Measurements from ENCODE around the gene CMIP. TPM values are rescaled to one million over a fixed set of nuclear protein-coding genes. Genes with fewer than 3 reads are reported as not detected.

The CMIP gene
- polyA plus RNA-seq, 1 experiment: 4.9 TPM

DNA sequence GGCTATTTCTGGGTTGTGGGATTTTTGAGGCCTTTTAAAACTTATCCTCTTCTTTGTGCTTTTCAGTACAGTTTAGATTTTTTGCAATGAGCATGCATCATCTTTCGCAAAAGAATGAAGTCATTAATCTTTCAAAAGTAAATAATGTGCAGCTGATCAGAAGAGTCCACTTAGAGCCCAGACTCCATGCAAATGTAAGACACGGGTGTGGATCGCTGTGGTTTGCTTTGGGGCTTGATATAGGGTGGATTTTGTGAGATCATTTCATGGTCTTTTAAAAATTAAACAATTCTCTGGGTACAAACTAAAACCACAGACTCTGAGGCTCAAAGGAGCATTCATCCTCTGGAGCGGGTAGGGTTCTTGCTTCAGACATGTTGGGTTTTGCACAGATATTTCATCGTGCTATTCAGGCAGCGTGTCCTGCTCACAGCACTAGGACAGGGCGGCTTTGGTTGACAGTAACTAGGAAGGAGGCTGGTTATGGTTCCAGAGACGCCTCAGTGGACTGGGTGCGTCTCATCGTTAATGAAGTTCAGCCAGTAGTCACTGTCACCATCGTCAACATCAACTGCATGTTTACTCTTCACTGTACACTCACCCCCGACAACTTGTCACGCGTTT lies 205.1 kb downstream of the CMIP start:
- CTCF ChIA-PET: interaction anchor here (1.5 kb wide), 1 partner anchor 47 kb away, joined by 4 read pairs; no protein-coding TSS in a partner anchor
- peaks cover 7% of the 10 kb centered on the region for H3K36me3 ChIP-seq (ENCODE audit: control insufficient read depth, insufficient read depth, low read length)
- DNase-seq (ENCODE audit: low read depth): no peak
- POLR2A ChIA-PET: no interaction called here
- no peak overlapping the region for H3K4me3 ChIP-seq (ENCODE audit: low read depth, low read length)
- TF ChIP-seq CTCF (IDR thresholded peaks at IDR 0.05; ENCODE audit: insufficient read depth, low read depth, low read length): no peak
- H3K27me3 ChIP-seq (ENCODE audit: control insufficient read depth, insufficient read depth, low read length): no peaks in the 10 kb centered on the region

GRCh38 chr16:81650281-81650680 lies 205.7 kb downstream of the CMIP start:
- Histone ChIP-seq H3K4me3 (ENCODE audit: low read depth, low read length) (no peak overlapping the region), H3K27me3 (ENCODE audit: control insufficient read depth, insufficient read depth, low read length) (no peaks in the 10 kb centered on the region), H3K36me3 (ENCODE audit: control insufficient read depth, insufficient read depth, low read length) (peaks cover 7% of the 10 kb centered on the region)
- TF ChIP-seq CTCF (IDR thresholded peaks at IDR 0.05; ENCODE audit: insufficient read depth, low read depth, low read length): no peak
- DNase-seq (ENCODE audit: low read depth): no peak
- POLR2A ChIA-PET: no interaction called here
- CTCF ChIA-PET: no interaction called here

- Histone ChIP-seq H3K27me3 (ENCODE audit: control insufficient read depth, insufficient read depth, low read length) (no peaks in the 10 kb centered on the region), H3K36me3 (ENCODE audit: control insufficient read depth, insufficient read depth, low read length) (peaks cover 7% of the 10 kb centered on the region), H3K4me3 (ENCODE audit: low read depth, low read length) (no peak overlapping the region)
- ChIA-PET POLR2A (no interaction called here), CTCF (no interaction called here)
- TF ChIP-seq CTCF (IDR thresholded peaks at IDR 0.05; ENCODE audit: insufficient read depth, low read depth, low read length): no peak
- no peak for DNase-seq (ENCODE audit: low read depth)
Measured at GRCh38 chr16:81650982-81651562, 206.5 kb downstream of the CMIP start.

DNA sequence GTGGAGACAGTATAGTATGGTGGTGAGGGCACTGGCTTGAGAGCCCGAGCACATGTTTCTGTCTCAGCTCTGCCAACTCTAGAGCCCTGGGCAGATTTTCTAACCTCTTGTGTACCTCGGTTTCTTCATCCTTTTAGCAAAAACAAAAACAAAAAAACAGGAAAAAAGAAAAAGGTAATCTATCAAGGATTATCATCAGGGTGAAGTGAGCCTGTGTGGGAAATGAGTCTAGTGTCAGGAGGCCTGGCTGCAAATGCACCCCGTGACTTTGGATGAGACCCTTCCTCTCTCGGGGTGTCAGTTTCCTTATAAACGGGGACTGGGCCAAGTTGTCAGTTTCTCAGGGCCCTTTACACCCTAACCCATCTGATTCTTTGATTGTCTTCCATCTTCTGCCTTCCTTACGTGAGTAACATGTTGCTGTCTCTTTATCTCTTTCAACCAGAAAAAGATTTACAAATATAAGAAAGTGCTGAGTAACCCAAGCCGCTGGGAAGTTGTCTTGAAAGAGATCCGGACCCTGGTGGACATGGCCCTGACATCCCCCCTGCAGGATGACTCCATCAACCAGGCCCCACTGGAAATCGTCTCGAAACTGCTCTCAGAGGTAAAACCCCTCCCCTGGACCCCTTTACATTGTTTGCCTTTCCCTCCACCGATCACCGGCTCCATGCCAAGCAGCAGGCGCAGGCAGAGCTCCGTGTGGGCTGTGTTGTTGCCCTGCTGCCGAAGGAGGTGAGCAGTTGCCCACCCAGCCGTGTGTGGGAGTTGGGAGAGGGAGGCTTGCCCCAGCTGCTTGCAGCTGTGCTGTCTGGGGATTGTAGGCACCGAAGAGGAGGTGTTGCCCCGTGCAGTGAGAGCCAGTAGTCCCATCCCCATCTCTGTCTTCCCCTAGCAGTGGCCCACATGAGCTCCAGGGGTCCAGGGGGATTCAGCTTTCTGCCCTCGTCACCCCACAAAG lies 207.4 kb downstream of the CMIP start:
- ChIA-PET CTCF (interaction anchor here (1.0 kb wide), 1 partner anchor 248 kb away, joined by 3 read pairs; no protein-coding TSS in a partner anchor), POLR2A (no interaction called here)
- no peak for DNase-seq (ENCODE audit: low read depth)
- no peaks in the 10 kb centered on the region for H3K27me3 ChIP-seq (ENCODE audit: control insufficient read depth, insufficient read depth, low read length)
- no peak for TF ChIP-seq CTCF (IDR thresholded peaks at IDR 0.05; ENCODE audit: insufficient read depth, low read depth, low read length)
- H3K36me3 ChIP-seq (ENCODE audit: control insufficient read depth, insufficient read depth, low read length): peaks cover 7% of the 10 kb centered on the region
- H3K4me3 ChIP-seq (ENCODE audit: low read depth, low read length): no peak overlapping the region
